Breast epithelium (tissue), 3 donors: ENCODE data around the gene FBXW12.

Experiments
- CTCF ChIP-seq, 3 donors: fragments of 450-650 bp; IDR thresholded peaks; one replicate each; pipeline ENCODE4 v1.5.1; 2016 to 2017; ENCODE audit warnings: antibody characterized with exemption in 3 of 3, mild to moderate bottlenecking in 3 of 3, moderate library complexity in 3 of 3
- POLR2A ChIP-seq: fragments of 450-650 bp; IDR thresholded peaks from one replicate; pipeline ENCODE4 v1.6.1; 2016; ENCODE audit warnings: antibody characterized with exemption, mild to moderate bottlenecking, moderate library complexity

- TF ChIP-seq CTCF (IDR thresholded peaks at IDR 0.05), result no peak
- TF ChIP-seq POLR2A, result no peak
These were observed 4.8 kb upstream of the FBXW12 start for GRCh38 chr3:48367201-48367600.
